ENCODE data around the gene DENND1C.

DNA sequence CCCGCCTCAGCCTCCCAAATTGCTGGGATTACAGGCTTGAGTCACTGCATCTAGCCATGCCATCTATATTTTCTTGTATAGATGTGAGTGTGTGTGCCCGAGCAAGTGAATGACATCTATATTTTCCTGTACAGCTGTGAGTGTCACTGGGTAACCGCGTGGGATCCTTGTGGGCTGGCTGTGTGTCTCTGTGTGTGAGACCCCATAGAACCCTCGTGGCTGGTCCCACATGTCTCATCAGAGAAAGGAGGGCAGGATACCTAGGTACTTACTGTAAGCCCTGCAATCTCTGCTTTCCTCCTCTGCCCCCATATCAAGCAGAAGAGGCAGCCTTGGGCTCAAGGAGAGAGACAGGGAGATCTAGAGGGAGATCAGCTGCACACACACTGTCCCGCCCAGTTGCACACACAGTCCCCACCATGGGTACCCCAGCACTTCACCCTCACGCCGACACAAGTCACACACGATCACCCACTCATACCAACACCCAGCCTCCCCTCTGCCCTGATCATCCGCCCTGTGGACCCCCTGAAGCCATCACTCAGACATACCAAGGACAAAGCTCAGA, 655 bp downstream of the DENND1C start:
- TF ChIP-seq, protein P1, sequence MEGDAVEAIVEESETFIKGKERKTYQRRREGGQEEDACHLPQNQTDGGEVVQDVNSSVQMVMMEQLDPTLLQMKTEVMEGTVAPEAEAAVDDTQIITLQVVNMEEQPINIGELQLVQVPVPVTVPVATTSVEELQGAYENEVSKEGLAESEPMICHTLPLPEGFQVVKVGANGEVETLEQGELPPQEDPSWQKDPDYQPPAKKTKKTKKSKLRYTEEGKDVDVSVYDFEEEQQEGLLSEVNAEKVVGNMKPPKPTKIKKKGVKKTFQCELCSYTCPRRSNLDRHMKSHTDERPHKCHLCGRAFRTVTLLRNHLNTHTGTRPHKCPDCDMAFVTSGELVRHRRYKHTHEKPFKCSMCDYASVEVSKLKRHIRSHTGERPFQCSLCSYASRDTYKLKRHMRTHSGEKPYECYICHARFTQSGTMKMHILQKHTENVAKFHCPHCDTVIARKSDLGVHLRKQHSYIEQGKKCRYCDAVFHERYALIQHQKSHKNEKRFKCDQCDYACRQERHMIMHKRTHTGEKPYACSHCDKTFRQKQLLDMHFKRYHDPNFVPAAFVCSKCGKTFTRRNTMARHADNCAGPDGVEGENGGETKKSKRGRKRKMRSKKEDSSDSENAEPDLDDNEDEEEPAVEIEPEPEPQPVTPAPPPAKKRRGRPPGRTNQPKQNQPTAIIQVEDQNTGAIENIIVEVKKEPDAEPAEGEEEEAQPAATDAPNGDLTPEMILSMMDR (IDR thresholded peaks at IDR 0.05), result no peak
- no peak for TF ChIP-seq POLR2A (IDR thresholded peaks at IDR 0.05)
- no peak for TF ChIP-seq EP300 (IDR thresholded peaks at IDR 0.05)

Measured in ovary (tissue), 3 donors.